Peyer's patch (tissue), 4 donors: ENCODE data around the gene TOR1AIP1. TPM values are rescaled to one million over a fixed set of nuclear protein-coding genes. Genes with fewer than 3 reads are reported as not detected.

Source experiments
- DNase-seq, 3 donors: peaks; one replicate each; pipeline ENCODE4 v3.0.0-alpha.2; 2017 to 2019
- H3K27ac ChIP-seq, 4 donors: fragments of 200-600 bp; sonication (generic); one replicate each; pipeline ENCODE4 v1.5.1; 2016 to 2019
- H3K27me3 ChIP-seq, 2 donors: fragments of 200-600 bp; sonication (generic); one replicate each; pipeline ENCODE4 v1.5.1; 2019
- H3K36me3 ChIP-seq, 3 donors: fragments of 200-600 bp; sonication (generic); one replicate each; pipeline ENCODE4 v1.5.1; 2016 to 2019
- H3K4me1 ChIP-seq, 4 donors: fragments of 200-600 bp; sonication (generic); one replicate each; pipeline ENCODE4 v1.5.1; 2016 to 2019
- H3K4me3 ChIP-seq, 4 donors: fragments of 200-600 bp; sonication (generic); 1 replicate in 3 of 4; 2 replicates in 1 of 4; pipeline ENCODE4 v1.5.1; 2016 to 2019; ENCODE audit warnings: mild to moderate bottlenecking in 1 of 4
- H3K9me3 ChIP-seq, 4 donors: fragments of 200-600 bp; sonication (generic); one replicate each; pipeline ENCODE4 v1.5.1; 2016 to 2019; ENCODE audit warnings: mild to moderate bottlenecking in 1 of 4
- POLR2A ChIP-seq, 2 donors: fragments of 450-650 bp; IDR thresholded peaks; one replicate each; pipeline ENCODE4 v1.5.1; 2017; ENCODE audit warnings: antibody characterized with exemption in 2 of 2, mild to moderate bottlenecking in 2 of 2, moderate library complexity in 2 of 2
- total RNA-seq, 4 donors: library from RNA; depleted of rRNA; stranded (reverse); fragments of >200 nt; gene quantifications; one replicate each; pipeline ENCODE4 v1.1.0, GENCODE V29; 2016
- TF ChIP-seq, protein P1 (sequence below), 6 experiments: fragments of 450-650 bp in 4 of 6; fragments of 200-600 bp in 2 of 6; sonication (generic) in 1 of 6; IDR thresholded peaks; one replicate each; pipeline ENCODE4 v1.5.1; 2017 to 2019; ENCODE audit warnings: antibody characterized with exemption in 6 of 6, mild to moderate bottlenecking in 3 of 6, moderate library complexity in 1 of 6

Gene TOR1AIP1
- total RNA-seq, 4 donors from 2014 or later = 24.7 to 41.3 (median 30.0) TPM

GRCh38 chr1:179875596-179876299 lies 6.3 kb upstream of the TOR1AIP1 start:
- TF ChIP-seq, protein P1, sequence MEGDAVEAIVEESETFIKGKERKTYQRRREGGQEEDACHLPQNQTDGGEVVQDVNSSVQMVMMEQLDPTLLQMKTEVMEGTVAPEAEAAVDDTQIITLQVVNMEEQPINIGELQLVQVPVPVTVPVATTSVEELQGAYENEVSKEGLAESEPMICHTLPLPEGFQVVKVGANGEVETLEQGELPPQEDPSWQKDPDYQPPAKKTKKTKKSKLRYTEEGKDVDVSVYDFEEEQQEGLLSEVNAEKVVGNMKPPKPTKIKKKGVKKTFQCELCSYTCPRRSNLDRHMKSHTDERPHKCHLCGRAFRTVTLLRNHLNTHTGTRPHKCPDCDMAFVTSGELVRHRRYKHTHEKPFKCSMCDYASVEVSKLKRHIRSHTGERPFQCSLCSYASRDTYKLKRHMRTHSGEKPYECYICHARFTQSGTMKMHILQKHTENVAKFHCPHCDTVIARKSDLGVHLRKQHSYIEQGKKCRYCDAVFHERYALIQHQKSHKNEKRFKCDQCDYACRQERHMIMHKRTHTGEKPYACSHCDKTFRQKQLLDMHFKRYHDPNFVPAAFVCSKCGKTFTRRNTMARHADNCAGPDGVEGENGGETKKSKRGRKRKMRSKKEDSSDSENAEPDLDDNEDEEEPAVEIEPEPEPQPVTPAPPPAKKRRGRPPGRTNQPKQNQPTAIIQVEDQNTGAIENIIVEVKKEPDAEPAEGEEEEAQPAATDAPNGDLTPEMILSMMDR (IDR thresholded peaks at IDR 0.05) = no peak
- TF ChIP-seq POLR2A (IDR thresholded peaks at IDR 0.05) = no peak
- Histone ChIP-seq H3K27ac (peak overlapping the region in 2 of 4 donors; percentile 20 to 72), H3K4me3 (peak overlapping the region in 2 of 4 donors; percentile 63 to 67), H3K36me3 (peaks cover 0 to 17% (median 0%) of the 10 kb centered on the region in 3 donors), H3K27me3 (no peaks in the 10 kb centered on the region), H3K9me3 (no peaks in the 10 kb centered on the region), H3K4me1 (peaks cover 0 to 57% (median 4%) of the 10 kb centered on the region in 4 donors)
- no peak for DNase-seq

GRCh38 chr1:179876300-179876715 lies 5.8 kb upstream of the TOR1AIP1 start:
- H3K36me3 ChIP-seq = peaks cover 0 to 17% (median 0%) of the 10 kb centered on the region in 3 donors
- TF ChIP-seq POLR2A (IDR thresholded peaks at IDR 0.05) = no peak
- TF ChIP-seq, protein P1 (IDR thresholded peaks at IDR 0.05) = no peak
- H3K4me1 ChIP-seq = peaks cover 0 to 63% (median 4%) of the 10 kb centered on the region in 4 donors
- no peaks in the 10 kb centered on the region for H3K27me3 ChIP-seq
- peak overlapping the region in 3 of 4 donors; percentile 40 to 73 (median 72) for H3K27ac ChIP-seq
- peak overlapping the region in 3 of 4 donors; percentile 63 to 67 (median 65) for H3K4me3 ChIP-seq
- no peaks in the 10 kb centered on the region for H3K9me3 ChIP-seq
- DNase-seq = no peak

GRCh38 chr1:179877586-179878265 lies 4.4 kb upstream of the TOR1AIP1 start, which contains the start of gene TOR1AIP2:
Gene TOR1AIP2, minus strand, starts transcription at chr1:179877803. Its CDS starts 25,138 bp downstream, at chr1:179852665.
- Histone ChIP-seq H3K9me3 (no peaks in the 10 kb centered on the region), H3K27me3 (no peaks in the 10 kb centered on the region), H3K36me3 (peaks cover 0 to 17% (median 0%) of the 10 kb centered on the region in 3 donors), H3K27ac (peak within 1 kb of the TSS; percentile 59 to 76 (median 72)), H3K4me3 (peak within 1 kb of the TSS; percentile 54 to 67 (median 64)), H3K4me1 (peaks cover 0 to 53% (median 4%) of the 10 kb centered on the region in 4 donors)
- peak; percentile 98 to 99 for TF ChIP-seq POLR2A (IDR thresholded peaks at IDR 0.05)
- TF ChIP-seq, protein P1 (IDR thresholded peaks at IDR 0.05) = peak in 2 of 6 experiments; percentile 9 to 19
- DNase-seq = peak; percentile 89 to 96 (median 91)

DNA sequence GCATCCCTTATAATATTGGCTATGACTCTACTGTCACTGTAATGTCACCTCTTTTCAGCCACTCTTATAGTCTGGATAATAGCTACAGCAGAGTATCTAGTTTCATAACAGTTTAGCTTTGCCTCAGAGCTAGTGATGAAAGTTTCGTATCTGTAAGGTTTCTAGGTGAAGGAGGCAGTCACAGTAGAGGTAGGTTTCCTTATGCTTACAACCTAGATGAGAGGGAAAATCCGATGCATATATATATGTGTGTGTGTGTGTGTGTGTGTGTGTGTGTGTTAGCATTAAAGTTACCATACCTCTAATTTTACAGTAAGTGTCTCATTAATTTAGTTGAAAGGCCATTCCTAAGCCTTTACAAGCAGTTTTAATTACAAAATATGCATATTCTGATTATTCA lies 2.3 kb upstream of the TOR1AIP1 start:
- Histone ChIP-seq H3K4me3 (no peak overlapping the region), H3K9me3 (no peaks in the 10 kb centered on the region), H3K36me3 (peaks cover 0 to 13% (median 0%) of the 10 kb centered on the region in 3 donors), H3K27ac (no peak overlapping the region), H3K4me1 (peaks cover 0 to 50% (median 4%) of the 10 kb centered on the region in 4 donors), H3K27me3 (no peaks in the 10 kb centered on the region)
- DNase-seq = no peak
- no peak for TF ChIP-seq POLR2A (IDR thresholded peaks at IDR 0.05)
- TF ChIP-seq, protein P1 (IDR thresholded peaks at IDR 0.05) = no peak

GRCh38 chr1:179881642-179882252 lies 338 bp upstream of the TOR1AIP1 start:
- DNase-seq = peak in 2 of 3 donors; percentile 60 to 87
- peaks cover 0 to 50% (median 1%) of the 10 kb centered on the region in 4 donors for H3K4me1 ChIP-seq
- peak overlapping the region; percentile 66 to 90 (median 84) for H3K4me3 ChIP-seq
- no peaks in the 10 kb centered on the region for H3K27me3 ChIP-seq
- peaks cover 0 to 23% (median 0%) of the 10 kb centered on the region in 3 donors for H3K36me3 ChIP-seq
- TF ChIP-seq POLR2A (IDR thresholded peaks at IDR 0.05) = no peak
- TF ChIP-seq, protein P1 (IDR thresholded peaks at IDR 0.05) = no peak
- no peaks in the 10 kb centered on the region for H3K9me3 ChIP-seq
- H3K27ac ChIP-seq = peak overlapping the region; percentile 95 to 99 (median 98)
